ENCODE measurements around the gene VAV1. TPM values are rescaled to one million over a fixed set of nuclear protein-coding genes. Genes with fewer than 3 reads are reported as not detected.

Gene VAV1
- total and polyA plus RNA-seq, 10 of the 15 experiments (the other 5 are each of a cell fraction or from before 2014, with no cell fraction given) = 1.6 to 76.8 (median 40.7) TPM

GRCh38 chr19:6737284-6737872, 35.1 kb upstream of the VAV1 start, which contains the start of gene GPR108 (continued):
- TF ChIP-seq ETV6 (conservative IDR thresholded peaks at IDR 0.05 in 1 of 2, IDR thresholded peaks at IDR 0.05 in 1 of 2; ENCODE audit: borderline replicate concordance in 1 of 2, low read depth in 1 of 2) (no peak), ATF7 (IDR thresholded peaks at IDR 0.05; ENCODE audit: low read depth) (peak; percentile 100), MXI1 (IDR thresholded peaks at IDR 0.05; ENCODE audit: low read depth, low read length) (peak; percentile 16; the same call in 1 of the 2 replicates), RAD21 (IDR thresholded peaks at IDR 0.05; ENCODE audit: insufficient read depth, low read depth, low read length) (no peak), ZBTB40 (IDR thresholded peaks at IDR 0.05; ENCODE audit: borderline replicate concordance) (peak; percentile 28; the same call in 1 of the 2 replicates), IKZF1 (conservative IDR thresholded peaks at IDR 0.05) (peak; percentile 82), NFIC (IDR thresholded peaks at IDR 0.05; ENCODE audit: low read depth, low read length) (peak; percentile 64; the same call in 1 of the 2 replicates), SMAD5 (IDR thresholded peaks at IDR 0.05; ENCODE audit: low read depth) (no peak), TARDBP (IDR thresholded peaks at IDR 0.05; ENCODE audit: borderline replicate concordance) (0 out of 2 replicates have a peak, but pooled peaks have one; percentile 2), CHD2 (IDR thresholded peaks at IDR 0.05; ENCODE audit: borderline replicate concordance, low read depth, low read length) (peak; percentile 97), BACH1 (IDR thresholded peaks at IDR 0.05; ENCODE audit: borderline replicate concordance) (peak; percentile 93), ATF2 (IDR thresholded peaks at IDR 0.05; ENCODE audit: low read length) (no peak), NKRF (conservative IDR thresholded peaks at IDR 0.05) (no peak; the same call in 1 of the 2 replicates), KLF5 (IDR thresholded peaks at IDR 0.05; ENCODE audit: partially characterized antibody) (peak; percentile 100), CEBPZ (IDR thresholded peaks at IDR 0.05; ENCODE audit: low read depth, low read length) (peak; percentile 98)
- TF ChIP-seq, protein P1, sequence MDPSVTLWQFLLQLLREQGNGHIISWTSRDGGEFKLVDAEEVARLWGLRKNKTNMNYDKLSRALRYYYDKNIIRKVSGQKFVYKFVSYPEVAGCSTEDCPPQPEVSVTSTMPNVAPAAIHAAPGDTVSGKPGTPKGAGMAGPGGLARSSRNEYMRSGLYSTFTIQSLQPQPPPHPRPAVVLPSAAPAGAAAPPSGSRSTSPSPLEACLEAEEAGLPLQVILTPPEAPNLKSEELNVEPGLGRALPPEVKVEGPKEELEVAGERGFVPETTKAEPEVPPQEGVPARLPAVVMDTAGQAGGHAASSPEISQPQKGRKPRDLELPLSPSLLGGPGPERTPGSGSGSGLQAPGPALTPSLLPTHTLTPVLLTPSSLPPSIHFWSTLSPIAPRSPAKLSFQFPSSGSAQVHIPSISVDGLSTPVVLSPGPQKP (IDR thresholded peaks at IDR 0.05; ENCODE audit: low read depth, low read length) = peak; percentile 89

Measured in GM12878 (cell line).